SHP77 (cell line): ENCODE measurements around the gene YIPF7.
A peak's percentile ranks its signal among the peaks of the same experiment; 100 is the strongest.

ENCODE experiments used
- DNase-seq, 2 experiments: peaks; one replicate each; lab custom pipeline; 2025; lab: John Stamatoyannopoulos, UW

YIPF7 gene

GRCh38 chr4:44623676-44624075, 27.7 kb downstream of the YIPF7 start:
- DNase-seq, result no peak

GRCh38 chr4:44616621-44617020, 34.8 kb downstream of the YIPF7 start:
- DNase-seq, result no peak

DNA sequence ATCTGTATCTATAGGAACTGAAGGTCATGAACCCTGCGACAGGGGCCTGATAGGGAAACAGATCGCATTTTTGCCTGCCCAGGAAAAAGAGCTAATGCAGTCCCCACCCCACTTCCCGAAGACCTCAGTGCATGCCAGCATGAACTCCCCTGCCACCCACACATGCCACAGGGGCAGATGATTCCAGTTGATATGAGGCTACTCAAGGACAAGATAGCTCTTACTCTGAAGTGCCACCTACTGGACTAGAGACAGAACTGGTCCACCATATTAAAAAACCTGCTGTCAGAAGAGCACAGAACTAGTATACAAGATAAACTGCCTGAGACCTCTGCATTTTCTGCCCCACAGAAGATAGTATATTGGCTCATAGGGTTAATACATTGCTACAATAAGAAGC, 68.0 kb downstream of the YIPF7 start:
- DNase-seq, result peak in 1 of 2 experiments; percentile 0

- no peak for DNase-seq
Measured at GRCh38 chr4:44580231-44580630, 71.2 kb downstream of the YIPF7 start.

DNA sequence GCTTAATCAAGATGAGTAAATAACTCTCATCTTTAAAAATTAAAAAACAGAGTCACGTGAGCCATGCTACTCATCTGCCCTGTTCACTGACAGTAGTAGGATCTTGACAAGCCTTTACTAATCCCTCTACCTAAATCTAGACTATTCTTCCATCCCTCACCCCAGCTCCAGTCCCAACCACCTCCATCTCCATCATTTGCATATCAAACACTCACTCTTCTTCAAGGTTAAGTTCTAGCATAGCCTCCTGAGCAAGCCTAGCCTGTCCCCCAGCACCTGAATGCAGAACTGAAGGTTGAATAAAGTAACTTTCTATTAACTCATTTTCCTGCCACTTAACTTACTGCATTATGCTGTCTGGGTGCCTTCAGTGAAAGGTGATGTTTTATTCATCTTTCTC, 72.5 kb downstream of the YIPF7 start:
- no peak for DNase-seq
